Calu3 (cell line): Measurements from ENCODE around the gene DNAJC10. TPM values are rescaled to one million over a fixed set of nuclear protein-coding genes. Genes with fewer than 3 reads are reported as not detected.

Experiments used
- BruUV-seq: library from RNA; stranded (reverse); fragments of 400-500 nt; replicated peaks from 2 replicates; lab custom pipeline; 2021; lab: Mats Ljungman, UMichigan
- CTCF ChIA-PET: fragments of 300-600 bp; sonication (Branson Sonifier 250); formaldehyde crosslinking; loops from one replicate; lab custom pipeline; 2022; ENCODE audit warnings: antibody characterized with exemption; lab: Charles Lee
- DNase-seq: peaks from one replicate; pipeline ENCODE4 v3.0.0; 2022
- H3K27ac Mint-ChIP-seq: one replicate; pipeline ENCODE4 v1.8.0; 2022; ENCODE audit warnings: mixed read lengths; ENCODE audit not compliant: unreplicated experiment
- H3K27me3 Mint-ChIP-seq: one replicate; pipeline ENCODE4 v1.8.0; 2022; ENCODE audit warnings: mixed read lengths; ENCODE audit not compliant: unreplicated experiment
- H3K36me3 Mint-ChIP-seq: one replicate; pipeline ENCODE4 v1.8.0; 2022; ENCODE audit warnings: mild to moderate bottlenecking, moderate library complexity, mixed read lengths; ENCODE audit not compliant: insufficient read depth, unreplicated experiment
- H3K4me1 Mint-ChIP-seq: one replicate; pipeline ENCODE4 v1.8.0; 2022; ENCODE audit warnings: mild to moderate bottlenecking, low read depth, mixed read lengths; ENCODE audit not compliant: unreplicated experiment
- H3K4me3 Mint-ChIP-seq: one replicate; pipeline ENCODE4 v1.8.0; 2022; ENCODE audit warnings: mild to moderate bottlenecking, low read depth, moderate library complexity, mixed read lengths; ENCODE audit not compliant: unreplicated experiment
- H3K9me3 Mint-ChIP-seq: one replicate; pipeline ENCODE4 v1.8.0; 2022; ENCODE audit warnings: low read depth, mixed read lengths; ENCODE audit not compliant: unreplicated experiment
- CTCF ChIP-seq: fragments of 200-600 bp; IDR thresholded peaks from one replicate; pipeline ENCODE4 v1.8.0; 2022; ENCODE audit warnings: antibody characterized with exemption; ENCODE audit not compliant: unreplicated experiment
- intact Hi-C: fragments of 100-400 bp; cut with micrococcal nuclease; formaldehyde crosslinking; loops from one replicate; pipeline ENCODE4 v1.10.0; 2022; ENCODE audit not compliant: unreplicated experiment
- total RNA-seq: library from RNA; stranded (reverse); gene quantifications from 2 replicates; pipeline ENCODE4 v1.2.3, GENCODE V29; 2022

DNAJC10 gene
- total RNA-seq, 1 experiment from 2014 or later, result 210 TPM

- BruUV-seq, result no TSS peak
- Mint-ChIP-seq H3K4me1 (no peaks in the 10 kb centered on the region), H3K27ac (no peak overlapping the region), H3K9me3 (no peaks in the 10 kb centered on the region), H3K4me3 (no peak overlapping the region), H3K36me3 (no peaks in the 10 kb centered on the region), H3K27me3 (no peaks in the 10 kb centered on the region)
- CTCF ChIA-PET, result no interaction called here
- no peak for TF ChIP-seq CTCF
- no peak for DNase-seq
- intact Hi-C loops, result no loop called here
Measured at GRCh38 chr2:182804128-182804527, 88.1 kb downstream of the DNAJC10 start.

GRCh38 chr2:182807319-182807718 lies 91.3 kb downstream of the DNAJC10 start:
- Mint-ChIP-seq H3K27ac (no peak overlapping the region), H3K4me3 (no peak overlapping the region), H3K36me3 (no peaks in the 10 kb centered on the region), H3K9me3 (no peaks in the 10 kb centered on the region), H3K4me1 (no peaks in the 10 kb centered on the region), H3K27me3 (no peaks in the 10 kb centered on the region)
- no peak for DNase-seq
- BruUV-seq, result no TSS peak
- CTCF ChIA-PET, result no interaction called here
- intact Hi-C loops, result no loop called here
- no peak for TF ChIP-seq CTCF

- Mint-ChIP-seq H3K36me3 (no peaks in the 10 kb centered on the region), H3K9me3 (no peaks in the 10 kb centered on the region), H3K27ac (no peak overlapping the region), H3K4me1 (no peaks in the 10 kb centered on the region), H3K27me3 (no peaks in the 10 kb centered on the region), H3K4me3 (no peak overlapping the region)
- no peak for DNase-seq
- intact Hi-C loops, result no loop called here
- no TSS peak for BruUV-seq
- no peak for TF ChIP-seq CTCF
- CTCF ChIA-PET, result interaction anchor here (0.6 kb wide), 1 partner anchor 220 kb away, joined by 7 read pairs; no protein-coding TSS in a partner anchor
Measured at GRCh38 chr2:182810087-182810486, 94.0 kb downstream of the DNAJC10 start.

GRCh38 chr2:182814380-182814779 lies 98.3 kb downstream of the DNAJC10 start:
- Mint-ChIP-seq H3K4me3 (no peak overlapping the region), H3K27me3 (no peaks in the 10 kb centered on the region), H3K9me3 (no peaks in the 10 kb centered on the region), H3K4me1 (no peaks in the 10 kb centered on the region), H3K27ac (no peak overlapping the region), H3K36me3 (no peaks in the 10 kb centered on the region)
- CTCF ChIA-PET, result no interaction called here
- no peak for DNase-seq
- no peak for TF ChIP-seq CTCF
- BruUV-seq, result no TSS peak
- intact Hi-C loops, result no loop called here
